Frontal cortex (tissue), 4 donors: ENCODE results near the gene SYTL2. TPM values are rescaled to one million over a fixed set of nuclear protein-coding genes. Genes with fewer than 3 reads are reported as not detected.
"Not testable (repeated sequence)": the region's sequence is repeated elsewhere in the genome, so short reads cannot be mapped to it uniquely, and the experiment has no call there.

Experiments
- DNase-seq, 2 donors: peaks; one replicate each; pipeline ENCODE4 v3.0.0; 2012; ENCODE audit warnings: low spot score in 2 of 2
- FAIRE-seq: peaks from 2 replicates; lab custom pipeline; 2012; peaks lifted over from hg19 to GRCh38; lab: Jason Lieb, UNC
- total RNA-seq: library from RNA; depleted of rRNA; stranded (reverse); fragments of >200 nt; gene quantifications from one replicate; pipeline ENCODE4 v1.2.3, GENCODE V29; 2014
- donor health status: control.
- donor health status: control.
- donor health status: control.

Gene SYTL2
- total RNA-seq, 1 donor from 2014 or later: 4.9 TPM

DNA sequence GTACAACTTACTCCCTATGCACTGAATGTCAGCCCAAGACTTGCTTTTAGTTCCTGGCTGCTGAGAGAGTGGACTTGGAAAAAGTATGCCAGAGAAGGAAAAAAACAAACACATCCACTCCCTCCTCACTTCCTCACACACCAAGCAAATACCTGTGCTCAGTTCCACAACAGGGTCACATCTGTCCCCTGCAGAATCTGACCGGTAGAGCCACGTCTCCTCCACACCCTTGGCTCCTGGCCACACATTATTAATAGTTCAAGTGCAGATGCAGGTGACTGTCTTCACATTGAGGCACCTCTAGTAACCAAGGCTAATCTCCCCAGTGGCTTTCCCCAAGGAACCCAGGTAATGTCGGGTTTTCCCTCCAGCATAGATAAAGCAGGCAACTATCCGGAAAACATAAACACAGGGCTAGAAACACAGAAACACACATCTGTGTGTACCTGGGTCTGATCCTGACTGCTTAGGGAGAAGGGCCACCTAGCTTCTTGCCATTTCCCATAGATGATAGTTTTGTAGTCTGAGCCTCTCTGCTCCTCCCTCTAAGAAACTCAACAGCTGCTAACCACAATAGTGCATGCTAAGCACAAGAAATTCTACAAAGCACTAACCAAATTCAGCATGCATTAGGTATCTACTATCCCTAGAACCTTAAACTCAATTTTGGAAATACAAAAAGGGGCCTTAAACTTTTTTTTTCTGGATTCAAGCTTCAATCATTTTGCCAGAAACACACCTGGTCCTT, 10.2 kb downstream of the SYTL2 start:
- DNase-seq (no peak), FAIRE-seq (no peak)

DNA sequence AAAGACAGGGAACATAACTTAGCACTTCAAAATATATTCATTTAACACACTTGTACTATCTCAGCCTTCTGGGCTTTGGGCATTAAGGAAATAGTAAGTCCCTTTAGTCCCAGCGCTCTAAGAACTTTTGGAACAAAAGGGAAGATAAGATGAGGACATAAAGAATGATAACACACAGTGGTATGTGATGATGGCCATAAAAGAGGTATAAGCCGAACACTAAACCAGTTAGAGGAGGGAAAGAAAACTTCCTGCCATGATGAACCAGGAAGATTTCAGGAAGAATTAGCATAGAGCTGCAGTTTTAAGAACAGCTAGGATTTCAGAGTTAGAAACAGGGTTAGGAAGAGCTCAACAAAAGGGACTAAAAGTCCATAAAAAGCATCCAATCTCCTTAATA, 11.8 kb downstream of the SYTL2 start:
- DNase-seq (no peak), FAIRE-seq (no peak)

DNA sequence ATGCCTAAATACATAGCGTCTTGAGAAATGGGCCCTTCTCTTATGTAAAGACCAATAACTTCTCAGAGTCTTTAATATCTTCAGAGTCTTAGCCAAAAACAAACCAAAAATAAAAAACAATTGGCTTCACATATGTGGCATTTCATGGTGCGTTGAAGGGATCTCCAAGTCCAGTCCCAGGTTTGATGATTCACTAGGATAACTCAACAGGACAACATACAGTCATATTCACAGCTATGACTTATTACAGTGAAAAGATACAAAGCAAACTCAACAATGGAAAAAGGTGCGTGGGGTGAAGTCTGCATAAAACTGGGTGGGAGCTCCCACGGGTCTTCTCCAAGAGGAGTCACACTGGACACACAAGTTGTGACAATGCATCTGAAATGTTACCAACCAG, 12.6 kb downstream of the SYTL2 start:
- DNase-seq: no peak
- FAIRE-seq: no peak

DNA sequence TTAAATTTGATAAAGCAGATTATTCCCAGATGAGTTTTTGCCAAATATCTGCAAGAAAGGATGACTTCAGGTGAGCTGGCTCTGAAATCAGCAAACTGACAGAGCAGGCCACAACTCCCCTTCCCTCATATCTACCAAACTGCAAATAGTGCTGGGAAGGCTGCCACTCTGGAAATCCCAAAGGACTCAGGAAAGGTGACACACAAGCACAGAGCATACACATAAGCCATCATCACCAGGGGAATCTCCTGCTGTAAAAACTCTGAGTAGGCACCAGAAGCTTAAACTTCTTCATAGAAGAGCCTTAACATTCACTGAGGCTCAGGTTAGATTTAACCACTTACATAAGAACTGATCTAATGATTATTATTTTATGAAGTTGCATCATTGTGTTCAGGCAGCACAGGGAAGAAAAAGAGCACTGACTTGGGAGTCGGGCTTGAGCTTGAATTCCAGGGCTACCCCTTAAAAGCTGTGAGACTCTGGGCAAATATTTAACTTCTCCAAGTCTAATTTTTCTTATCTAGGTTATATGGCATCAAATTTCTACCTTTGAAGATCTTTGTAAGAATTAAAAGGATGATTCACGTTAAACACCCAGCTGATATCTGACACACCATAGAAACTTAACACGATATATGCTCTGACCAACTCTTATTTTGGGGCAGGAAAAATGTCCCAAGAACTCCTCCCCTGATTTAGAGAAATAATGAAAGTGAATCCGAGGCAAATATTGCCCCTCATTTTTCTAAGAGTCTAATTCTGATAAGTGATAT, 15.0 kb downstream of the SYTL2 start:
- FAIRE-seq: no peak
- no peak for DNase-seq

DNA sequence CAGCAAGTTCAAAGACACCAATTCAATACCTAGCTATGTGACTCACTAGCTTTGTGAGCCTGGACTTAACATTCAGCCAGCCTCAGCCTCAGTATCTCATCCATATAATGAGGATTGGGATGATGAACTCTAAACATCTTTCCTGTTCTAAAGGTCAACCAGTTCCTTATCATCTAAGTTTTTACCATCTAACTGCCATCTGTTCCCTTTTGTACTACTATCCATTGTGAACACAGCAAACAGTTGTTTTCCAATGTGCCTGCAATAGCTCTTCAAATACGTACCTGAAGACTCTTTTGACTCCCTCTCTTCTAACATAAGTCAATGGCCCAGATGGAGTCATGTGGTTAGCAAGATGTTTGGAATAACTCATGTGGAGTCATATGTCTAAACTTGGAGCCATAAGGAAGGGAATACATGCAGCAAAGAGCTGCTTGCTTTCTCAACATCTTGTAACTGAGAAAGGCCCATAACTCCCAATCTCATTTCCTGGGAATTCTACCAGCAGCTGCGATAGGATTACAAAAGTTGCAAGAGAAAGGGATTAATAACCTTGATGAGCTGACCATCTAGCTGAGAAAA, 19.4 kb downstream of the SYTL2 start:
- FAIRE-seq: no peak
- no peak for DNase-seq

DNA sequence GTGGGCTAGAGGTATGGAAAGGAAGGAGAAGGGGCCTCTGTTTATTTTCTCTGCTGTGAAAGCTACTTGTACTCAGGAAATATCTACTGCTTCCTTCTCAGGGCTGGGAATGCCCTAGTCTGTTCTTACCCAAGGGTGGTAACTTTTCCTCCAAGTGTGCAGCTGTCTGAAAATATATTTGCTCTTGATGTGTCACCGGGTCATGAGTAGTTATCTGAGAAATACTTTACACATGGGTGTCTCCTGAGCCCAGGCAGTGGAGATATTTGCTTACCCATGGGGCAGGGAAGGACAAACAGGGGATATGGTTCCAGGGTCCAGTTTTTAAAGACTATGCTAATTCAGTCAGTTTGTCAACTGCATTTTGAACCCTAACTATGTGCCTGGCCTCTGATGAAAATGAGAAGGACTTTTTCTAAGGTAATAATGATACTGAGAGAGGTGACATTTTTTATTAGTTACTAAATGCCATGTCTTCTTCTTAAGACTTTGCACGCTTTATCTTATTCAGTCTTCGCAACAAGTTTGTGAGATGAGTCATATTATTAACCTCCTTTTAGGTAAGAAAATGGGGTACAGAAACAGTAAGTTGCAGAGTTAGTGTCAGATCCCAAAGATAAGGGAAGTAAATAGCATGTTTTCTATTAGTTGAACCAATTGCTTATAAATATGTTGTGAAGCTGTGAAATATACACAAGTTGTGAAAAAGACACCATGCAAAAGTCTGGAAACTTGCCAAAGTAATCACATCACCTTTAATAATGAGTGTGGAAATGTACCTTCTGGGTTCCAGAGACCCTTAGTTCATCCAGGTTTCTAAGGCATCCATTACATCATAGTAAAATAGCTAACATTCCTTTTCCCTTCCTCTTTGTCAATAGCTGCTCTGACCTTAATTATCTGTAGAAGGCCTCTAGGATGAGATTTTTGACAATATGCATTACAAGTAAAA, 22.9 kb downstream of the SYTL2 start:
- DNase-seq (no peak), FAIRE-seq (no peak)

DNA sequence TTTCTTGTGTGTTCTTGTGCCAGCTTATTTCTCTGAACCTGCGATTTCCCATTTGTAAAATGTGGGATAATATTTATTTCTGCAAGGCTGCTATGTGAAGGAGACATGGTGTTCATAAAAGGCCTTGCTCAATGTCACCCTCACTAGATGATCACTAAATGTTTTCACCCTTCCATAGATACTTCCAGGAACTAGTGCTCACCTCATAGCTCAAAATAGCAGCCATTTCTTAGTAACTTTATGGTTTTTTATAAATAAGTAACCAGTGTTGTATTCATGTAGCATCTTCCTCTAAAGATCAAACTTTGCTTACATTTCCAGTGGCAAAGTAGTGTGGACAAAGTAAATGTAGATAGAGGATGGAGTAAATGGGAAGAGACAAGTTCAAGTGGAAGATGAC, 23.8 kb downstream of the SYTL2 start:
- DNase-seq: no peak
- no peak for FAIRE-seq

DNA sequence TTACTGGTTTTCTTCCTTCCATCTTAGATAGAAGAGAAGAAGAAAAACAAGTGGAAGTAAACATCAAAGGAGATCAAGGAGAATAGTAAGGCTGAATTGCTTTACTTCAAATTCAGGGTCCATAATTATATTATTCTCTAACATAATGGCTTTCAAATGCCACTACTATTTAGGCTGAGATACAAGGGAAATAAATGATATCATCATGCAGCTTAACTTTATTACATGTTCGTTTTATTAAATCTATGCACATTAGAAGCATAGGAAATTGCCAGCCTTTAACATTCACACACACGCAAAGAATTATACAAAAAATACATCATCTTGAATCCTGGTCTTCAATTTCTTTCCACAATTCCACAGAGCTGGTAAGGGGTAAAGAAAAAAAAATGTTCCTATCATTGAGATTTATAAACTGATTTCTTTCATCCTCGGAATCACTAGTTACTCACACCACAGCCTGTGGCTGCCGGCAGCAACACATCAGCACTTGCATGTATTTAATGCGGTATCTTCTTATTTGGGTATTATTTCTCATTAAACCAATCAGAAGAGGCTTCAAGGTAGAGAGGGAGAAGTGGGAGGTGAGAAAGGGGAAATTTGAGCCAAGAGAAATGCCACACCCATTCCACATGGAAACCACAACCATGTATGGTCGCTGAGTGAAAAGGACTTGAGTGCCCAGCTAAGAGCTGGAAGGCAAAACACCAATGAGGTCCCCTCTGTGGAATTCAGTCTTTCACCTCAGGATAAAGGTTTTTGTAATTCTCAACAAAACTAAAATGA, 26.3 kb downstream of the SYTL2 start:
- DNase-seq (no peak), FAIRE-seq (no peak)

DNA sequence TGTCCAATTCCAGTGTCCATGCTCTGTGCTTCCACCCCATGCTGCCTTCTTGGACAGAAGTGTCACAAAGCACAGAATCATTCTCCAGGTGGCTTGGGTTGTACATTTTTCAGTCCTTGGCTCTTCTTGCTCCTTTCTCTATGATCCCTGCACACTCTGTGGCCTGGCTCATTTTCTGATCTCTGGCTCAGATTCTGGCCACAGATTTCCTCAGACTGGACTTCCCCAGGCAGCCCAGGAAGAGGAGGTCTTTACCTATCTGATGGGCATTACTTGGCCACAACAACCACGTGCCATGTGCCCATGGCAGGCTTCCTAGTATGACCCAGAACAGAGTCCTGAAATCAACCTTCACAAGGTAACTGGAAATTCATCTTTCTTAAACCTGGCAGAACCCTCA, 27.2 kb downstream of the SYTL2 start:
- DNase-seq: no peak
- no peak for FAIRE-seq

DNA sequence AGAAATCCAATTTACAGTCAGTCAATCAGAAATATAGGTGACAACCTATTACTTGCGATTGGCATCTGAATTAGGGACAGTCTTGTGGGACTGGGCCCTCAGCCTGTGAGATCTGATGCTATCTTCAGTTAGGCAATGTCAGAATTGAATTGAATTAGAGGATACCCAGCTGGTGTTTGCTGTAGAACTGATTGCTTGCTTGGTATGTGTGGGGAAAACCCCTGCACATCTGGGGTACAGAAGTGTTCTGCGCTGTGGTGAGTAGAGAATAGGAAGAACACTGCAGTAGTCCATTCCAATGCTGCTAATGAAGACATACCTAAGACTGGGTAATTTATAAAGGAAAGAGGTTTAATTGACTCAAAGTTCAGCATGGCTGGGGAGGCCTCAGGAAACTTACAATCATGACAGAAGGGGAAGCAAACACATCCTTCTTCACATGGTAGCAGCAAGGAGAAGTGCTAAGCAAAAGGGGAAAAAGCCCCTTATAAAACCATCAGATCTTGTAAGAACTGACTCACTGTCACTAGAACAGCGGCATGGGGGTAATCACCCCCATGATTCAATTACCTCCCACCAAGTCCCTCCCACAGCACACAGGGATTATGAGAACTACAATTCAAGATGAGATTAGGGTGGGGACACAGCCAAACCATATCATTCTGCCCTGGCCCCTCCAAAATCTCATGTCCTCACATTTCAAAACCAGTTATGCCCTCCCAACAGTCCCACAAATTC, 30.0 kb downstream of the SYTL2 start:
- DNase-seq, FAIRE-seq: not testable (repeated sequence)

DNA sequence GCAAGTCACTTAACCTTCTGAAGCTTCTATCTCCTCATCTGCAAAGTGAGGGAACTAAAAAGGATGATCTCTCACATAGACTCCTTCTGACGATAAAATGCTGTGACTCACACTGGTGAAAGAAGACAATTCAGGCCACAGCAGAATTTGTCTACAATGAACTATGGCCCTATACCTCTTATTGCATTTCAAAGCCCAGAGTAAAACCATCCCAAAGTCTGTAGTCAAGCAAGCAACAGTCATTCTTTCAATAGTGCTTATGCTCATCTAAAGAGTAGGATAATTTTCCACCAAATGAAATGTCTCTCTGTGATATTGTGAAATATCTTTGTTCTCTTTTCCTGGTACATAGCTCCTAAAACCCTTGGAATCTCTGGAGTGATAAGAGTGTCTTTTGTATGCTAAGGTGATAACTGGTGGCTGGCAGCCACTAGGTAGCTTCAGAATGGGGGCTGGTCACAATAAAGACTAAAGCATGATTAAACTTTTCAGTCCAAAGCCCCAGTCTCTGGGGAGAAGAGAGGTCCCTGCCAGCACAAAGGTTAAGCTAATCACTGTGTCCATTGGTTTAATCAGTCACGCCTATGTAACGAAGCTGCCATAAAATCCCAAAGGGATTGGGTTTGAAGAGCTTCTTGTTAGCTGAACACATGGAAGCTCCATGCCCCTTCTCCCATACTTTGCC, 30.8 kb downstream of the SYTL2 start:
- FAIRE-seq: no peak
- DNase-seq: no peak

DNA sequence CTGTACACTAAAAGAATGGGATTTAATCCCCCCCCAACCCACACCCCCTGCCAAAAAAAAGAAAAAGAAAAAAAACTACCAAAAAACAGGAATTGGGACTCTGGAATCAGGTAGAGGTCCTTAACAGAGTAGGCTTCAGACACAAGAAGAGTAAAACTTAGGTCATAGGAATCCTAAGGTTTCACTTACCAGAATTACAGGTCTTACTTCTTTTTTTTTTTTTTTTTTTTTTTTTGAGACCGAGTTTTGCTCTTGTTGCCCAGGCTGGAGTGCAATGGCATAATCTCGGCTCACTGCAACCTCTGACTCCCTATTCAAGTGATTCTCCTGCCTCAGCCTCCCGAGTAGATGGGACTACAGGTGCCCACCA, 33.4 kb downstream of the SYTL2 start:
- FAIRE-seq: not testable (repeated sequence)

DNA sequence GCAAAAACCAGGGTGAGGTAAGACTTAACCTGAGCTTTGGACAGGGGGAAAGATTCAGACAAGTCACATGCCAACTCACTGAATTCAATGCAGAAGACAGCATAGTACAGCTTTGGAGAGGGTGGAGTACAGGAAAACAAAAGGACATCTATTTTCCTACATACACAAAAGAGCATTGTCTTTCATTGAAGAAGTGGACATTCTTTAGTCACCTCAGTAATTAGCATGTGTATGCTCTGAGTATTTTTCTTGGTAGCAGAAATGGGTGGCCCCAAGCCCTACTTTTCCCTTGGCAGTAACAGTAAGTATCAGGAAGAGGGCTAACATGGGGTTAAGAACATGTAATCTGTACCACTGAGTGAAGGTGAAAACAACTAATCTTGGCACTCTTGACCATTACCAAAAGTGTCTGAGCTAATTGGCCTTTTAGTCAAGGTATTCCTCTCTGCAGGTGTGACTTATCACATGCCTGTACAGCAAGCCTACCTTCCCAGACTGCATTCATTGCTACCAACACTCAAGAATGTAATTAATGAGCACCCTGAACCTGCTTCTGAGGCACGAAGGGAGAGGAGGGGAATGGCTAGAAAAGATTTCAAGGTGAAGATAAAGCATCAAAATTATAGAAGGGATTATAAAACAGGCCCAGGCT, 33.9 kb downstream of the SYTL2 start:
- FAIRE-seq (no peak), DNase-seq (peak in 1 of 2 donors; percentile 14)

More for the DNA sequence above, 33.4 kb downstream of the SYTL2 start:
- DNase-seq: not testable (repeated sequence)

DNA sequence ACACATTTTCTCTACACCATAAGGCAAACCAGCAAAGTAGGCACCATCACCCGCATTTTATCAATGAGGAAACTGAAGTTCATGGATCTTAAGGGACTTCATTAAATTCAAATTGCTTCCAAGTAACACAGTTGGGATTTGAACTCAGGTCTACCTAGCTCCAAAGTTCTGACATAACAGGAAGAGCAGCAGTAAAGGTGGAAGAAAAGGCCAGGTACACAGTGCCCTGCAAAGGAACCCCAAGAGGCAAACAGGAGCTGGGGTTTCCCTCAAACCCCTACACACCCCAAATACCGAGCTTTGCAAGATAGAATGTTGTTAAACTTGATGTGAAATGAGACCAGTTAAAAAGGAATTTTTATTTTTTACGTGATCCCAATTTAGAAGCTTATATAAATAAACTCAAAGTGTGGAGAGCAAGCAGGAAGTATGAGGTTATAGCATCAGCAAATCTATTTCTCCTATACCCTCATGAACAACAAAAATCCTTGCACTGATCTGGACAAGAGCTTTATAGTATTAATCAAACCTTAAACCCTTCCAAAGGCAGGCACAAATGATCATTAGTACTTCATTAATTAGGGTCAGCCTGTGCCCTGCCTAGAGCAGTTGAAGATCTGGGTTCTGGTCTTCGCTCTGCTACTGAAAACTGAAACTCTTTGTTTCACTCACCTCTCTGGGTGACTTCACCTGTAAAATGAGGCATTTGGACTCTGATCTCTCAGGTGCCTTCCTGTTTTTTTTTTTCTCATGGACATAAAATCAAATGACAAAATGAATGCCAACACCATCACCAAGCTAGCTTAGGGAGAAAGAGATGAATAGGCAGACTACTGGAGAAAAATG, 36.5 kb downstream of the SYTL2 start:
- FAIRE-seq (no peak), DNase-seq (no peak)

DNA sequence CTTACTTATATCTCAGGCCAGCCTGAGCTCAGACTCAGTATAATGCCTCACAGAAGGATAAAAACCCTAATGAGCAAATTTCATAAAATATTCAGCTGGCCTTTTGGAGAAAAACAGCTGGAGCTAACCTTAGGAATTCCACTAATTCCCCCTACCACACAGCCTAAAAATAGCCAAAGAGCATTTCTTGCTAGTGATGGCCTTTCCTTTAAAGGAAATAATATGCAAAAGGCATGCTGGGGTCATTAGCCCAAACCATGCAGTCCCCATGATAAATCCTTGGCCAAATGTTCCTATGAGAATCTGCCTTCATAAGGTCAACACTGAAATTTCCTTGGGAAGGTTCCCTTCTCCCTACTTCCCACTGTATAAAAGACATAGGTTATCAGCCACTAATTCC, 38.2 kb downstream of the SYTL2 start:
- FAIRE-seq (no peak), DNase-seq (no peak)

DNA sequence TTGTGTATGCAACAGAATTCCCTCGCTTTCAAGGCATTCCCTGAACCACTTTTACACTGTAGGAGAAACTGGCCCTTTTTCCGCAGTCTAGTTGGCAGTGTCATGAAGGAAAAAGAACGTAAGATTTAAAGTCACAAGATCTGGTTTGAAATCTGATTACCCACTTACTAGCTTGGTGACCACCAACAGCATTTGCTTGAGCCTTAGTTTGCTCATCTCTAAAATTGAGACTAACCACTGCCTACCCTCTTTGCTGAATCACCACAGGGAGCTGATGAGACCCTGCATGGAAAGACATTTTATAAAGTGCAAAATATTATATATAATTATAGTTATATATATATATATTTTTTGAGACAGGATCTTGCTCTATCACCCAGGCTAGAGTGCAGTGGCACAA, 39.4 kb downstream of the SYTL2 start:
- DNase-seq (no peak), FAIRE-seq (no peak)

DNA sequence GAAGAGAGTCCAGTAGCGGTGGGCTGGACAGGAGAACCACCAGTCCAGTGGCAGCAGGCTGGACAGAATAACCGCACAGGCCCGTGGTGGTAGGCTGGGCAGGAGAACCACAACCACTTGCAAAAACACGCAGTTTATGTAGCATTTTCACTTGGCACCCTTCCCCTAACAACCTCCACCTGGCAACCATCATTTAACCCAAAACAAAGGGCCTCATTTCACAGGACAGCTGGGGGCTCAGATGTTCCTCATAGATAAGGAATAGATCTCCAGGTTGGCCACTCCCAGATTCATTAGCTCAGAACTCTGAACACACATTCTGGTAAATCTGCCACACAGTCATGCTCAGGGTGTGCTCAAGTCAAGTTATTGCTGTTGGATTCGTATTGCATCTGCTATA, 41.2 kb downstream of the SYTL2 start:
- FAIRE-seq: no peak

More for the DNA sequence above, 41.2 kb downstream of the SYTL2 start:
- no peak for DNase-seq
